ENCODE results near the gene VMO1. TPM values are rescaled to one million over a fixed set of nuclear protein-coding genes. Genes with fewer than 3 reads are reported as not detected.

Gene VMO1
- polyA plus RNA-seq, 1 of the 3 experiments (the other 2 are of a cell fraction), result 1.3 TPM

GRCh38 chr17:4789951-4790704 lies 4.0 kb upstream of the VMO1 start:
- Histone ChIP-seq H3K36me3 (replicated peaks in 1 of 2; ENCODE audit: control insufficient read depth in 1 of 2, insufficient read depth in 2 of 2, low read length in 1 of 2) (no peaks in the 10 kb centered on the region), H3K4me3 (ENCODE audit: low read depth in 2 of 2, low read length in 1 of 2) (peak overlapping the region; percentile 59 to 79), H3K9me2 (no peaks in the 10 kb centered on the region), H3K4me1 (ENCODE audit: control insufficient read depth in 1 of 2, insufficient read depth in 2 of 2, low read depth in 1 of 2, low read length in 1 of 2) (peaks cover 8 to 19% of the 10 kb centered on the region in 2 experiments; a peak in 2 of 4 replicates), H3K27me3 (ENCODE audit: insufficient read depth) (no peaks in the 10 kb centered on the region), H3F3A (replicated peaks; ENCODE audit: insufficient read depth) (peaks cover 5% of the 10 kb centered on the region), H3K79me2 (ENCODE audit: insufficient read depth) (no peaks in the 10 kb centered on the region), H2AFZ (ENCODE audit: low read depth) (peak overlapping the region; percentile 85; the same call in 1 of the 2 replicates), H4K20me1 (ENCODE audit: insufficient read depth) (no peaks in the 10 kb centered on the region), H3K27ac (ENCODE audit: low read depth in 2 of 2, low read length in 1 of 2) (peak overlapping the region; percentile 70 to 82), H3K4me2 (peak overlapping the region; percentile 99), H3K9me3 (no peaks in the 10 kb centered on the region), H3K9ac (peak overlapping the region; percentile 75; the same call in 1 of the 2 replicates)
- under 1% methylated on average over 23 of the region's 91 CpGs for WGBS (ENCODE audit: low lambda C conversion rate)
- ChIA-PET CTCF (interaction anchor here (0.6 to 10.5 kb wide), 48 partner anchors 8 to 234 kb away, joined by 3 to 235 read pairs (median 5); partner anchors contain the start of genes ARRB2, C17orf107, CAMTA2 and CHRNE), POLR2A (interaction anchor here (0.6 to 1.8 kb wide), 9 partner anchors 17 to 177 kb away, joined by 3 to 10 read pairs (median 4); partner anchors contain the start of genes MINK1, PELP1, PLD2 and SPAG7)
- DNase-seq, result peak; percentile 98
- TF ChIP-seq RXRA (IDR thresholded peaks at IDR 0.05; ENCODE audit: borderline replicate concordance, low read depth) (no peak), GATA2 (CRISPR knock-in tag; IDR thresholded peaks at IDR 0.05) (no peak), SMC3 (IDR thresholded peaks at IDR 0.05; ENCODE audit: low read depth, low read length) (peak; percentile 37; the same call in 1 of the 2 replicates), NRF1 (IDR thresholded peaks at IDR 0.05; ENCODE audit: low read depth, low read length) (no peak), IRF3 (IDR thresholded peaks at IDR 0.05; ENCODE audit: low read depth, low read length) (no peak), FOXJ3 (CRISPR knock-in tag; IDR thresholded peaks at IDR 0.05) (no peak), RAD21 (IDR thresholded peaks at IDR 0.05; ENCODE audit: low read length) (peak; percentile 39), PBX3 (IDR thresholded peaks at IDR 0.05) (no peak), TAF1 (IDR thresholded peaks at IDR 0.05; ENCODE audit: borderline replicate concordance, low read depth, low read length) (peak; percentile 39; the same call in 1 of the 2 replicates), MXI1 (IDR thresholded peaks at IDR 0.05; ENCODE audit: low read depth, low read length) (peak; percentile 83), YY1 (IDR thresholded peaks at IDR 0.05; ENCODE audit: low read depth) (peak; percentile 55), ELF1 (IDR thresholded peaks at IDR 0.05) (peak; percentile 57), ZBTB33 (IDR thresholded peaks at IDR 0.05; ENCODE audit: borderline replicate concordance, low read depth) (no peak), TEAD4 (IDR thresholded peaks at IDR 0.05; ENCODE audit: borderline replicate concordance, insufficient read depth) (no peak), CHD2 (IDR thresholded peaks at IDR 0.05; ENCODE audit: low read length, partially characterized antibody) (peak; percentile 21), TCF12 (IDR thresholded peaks at IDR 0.05) (no peak), GABPA (IDR thresholded peaks at IDR 0.05; ENCODE audit: low read depth) (0 out of 2 replicates have a peak, but pooled peaks have one; percentile 33), SIN3A (IDR thresholded peaks at IDR 0.05; ENCODE audit: borderline replicate concordance, low read depth, low read length) (peak; percentile 67; the same call in 1 of the 2 replicates), EZH2phosphoT487 (IDR thresholded peaks at IDR 0.05; ENCODE audit: borderline replicate concordance, low read depth) (no peak), MAX (IDR thresholded peaks at IDR 0.05; ENCODE audit: low read depth) (peak; percentile 57), RCOR1 (IDR thresholded peaks at IDR 0.05; ENCODE audit: low read length) (no peak), POLR2AphosphoS5 (IDR thresholded peaks at IDR 0.05; ENCODE audit: low read depth, low read length) (no peak)
- TF ChIP-seq, protein P1, sequence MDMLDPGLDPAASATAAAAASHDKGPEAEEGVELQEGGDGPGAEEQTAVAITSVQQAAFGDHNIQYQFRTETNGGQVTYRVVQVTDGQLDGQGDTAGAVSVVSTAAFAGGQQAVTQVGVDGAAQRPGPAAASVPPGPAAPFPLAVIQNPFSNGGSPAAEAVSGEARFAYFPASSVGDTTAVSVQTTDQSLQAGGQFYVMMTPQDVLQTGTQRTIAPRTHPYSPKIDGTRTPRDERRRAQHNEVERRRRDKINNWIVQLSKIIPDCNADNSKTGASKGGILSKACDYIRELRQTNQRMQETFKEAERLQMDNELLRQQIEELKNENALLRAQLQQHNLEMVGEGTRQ (IDR thresholded peaks at IDR 0.05; ENCODE audit: borderline replicate concordance, low read depth, low read length), result no peak
- TF ChIP-seq, protein P2, sequence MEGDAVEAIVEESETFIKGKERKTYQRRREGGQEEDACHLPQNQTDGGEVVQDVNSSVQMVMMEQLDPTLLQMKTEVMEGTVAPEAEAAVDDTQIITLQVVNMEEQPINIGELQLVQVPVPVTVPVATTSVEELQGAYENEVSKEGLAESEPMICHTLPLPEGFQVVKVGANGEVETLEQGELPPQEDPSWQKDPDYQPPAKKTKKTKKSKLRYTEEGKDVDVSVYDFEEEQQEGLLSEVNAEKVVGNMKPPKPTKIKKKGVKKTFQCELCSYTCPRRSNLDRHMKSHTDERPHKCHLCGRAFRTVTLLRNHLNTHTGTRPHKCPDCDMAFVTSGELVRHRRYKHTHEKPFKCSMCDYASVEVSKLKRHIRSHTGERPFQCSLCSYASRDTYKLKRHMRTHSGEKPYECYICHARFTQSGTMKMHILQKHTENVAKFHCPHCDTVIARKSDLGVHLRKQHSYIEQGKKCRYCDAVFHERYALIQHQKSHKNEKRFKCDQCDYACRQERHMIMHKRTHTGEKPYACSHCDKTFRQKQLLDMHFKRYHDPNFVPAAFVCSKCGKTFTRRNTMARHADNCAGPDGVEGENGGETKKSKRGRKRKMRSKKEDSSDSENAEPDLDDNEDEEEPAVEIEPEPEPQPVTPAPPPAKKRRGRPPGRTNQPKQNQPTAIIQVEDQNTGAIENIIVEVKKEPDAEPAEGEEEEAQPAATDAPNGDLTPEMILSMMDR (IDR thresholded peaks at IDR 0.05), result peak; percentile 58

All from SK-N-SH (cell line).